Activated CD4-positive, CD25-positive, alpha-beta regulatory T cell (primary cell): Measurements from ENCODE around the gene POU2F1.

Experiments used
- DNase-seq, 4 experiments: peaks; one replicate each; lab custom pipeline; 2025; lab: John Stamatoyannopoulos, UW

Gene POU2F1

GRCh38 chr1:167220537-167221125 lies at the start of gene POU2F1:
POU2F1 (plus strand) TSS chr1:167220886; CDS start chr1:167220898, 12 bp downstream.
- peak; percentile 96 to 99 (median 98) for DNase-seq

DNA sequence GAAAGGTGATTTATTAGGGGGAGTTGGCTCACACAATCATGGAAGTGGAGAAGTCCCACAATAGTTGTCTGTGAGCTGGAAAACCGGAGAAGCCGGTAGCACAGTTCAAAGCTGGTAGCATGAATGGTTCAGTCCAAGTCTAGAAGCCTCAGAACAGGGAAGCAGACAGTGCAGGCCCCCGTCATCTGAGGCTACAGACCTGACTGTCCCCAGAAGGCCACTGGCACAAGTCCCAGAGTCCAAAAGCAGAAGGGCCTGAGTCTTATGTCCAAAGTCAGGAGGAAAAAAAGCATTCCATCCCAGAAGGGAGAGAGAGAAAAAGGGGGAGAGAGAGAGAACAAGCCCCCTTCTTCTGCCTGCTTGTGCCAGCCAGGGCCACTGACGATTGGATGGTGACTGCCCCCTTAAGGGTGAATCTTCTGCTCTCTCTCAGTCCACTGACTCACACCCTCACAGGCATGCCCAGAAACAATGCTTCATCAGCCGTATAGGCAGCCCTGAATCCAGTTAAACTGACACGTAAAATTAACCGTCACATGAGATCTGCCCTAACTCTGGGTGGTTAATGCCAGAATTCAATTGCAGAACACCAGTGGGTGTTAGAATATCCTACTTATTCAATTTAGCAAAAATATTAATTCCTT lies 49.3 kb upstream of the POU2F1 start:
- DNase-seq, result no peak

DNA sequence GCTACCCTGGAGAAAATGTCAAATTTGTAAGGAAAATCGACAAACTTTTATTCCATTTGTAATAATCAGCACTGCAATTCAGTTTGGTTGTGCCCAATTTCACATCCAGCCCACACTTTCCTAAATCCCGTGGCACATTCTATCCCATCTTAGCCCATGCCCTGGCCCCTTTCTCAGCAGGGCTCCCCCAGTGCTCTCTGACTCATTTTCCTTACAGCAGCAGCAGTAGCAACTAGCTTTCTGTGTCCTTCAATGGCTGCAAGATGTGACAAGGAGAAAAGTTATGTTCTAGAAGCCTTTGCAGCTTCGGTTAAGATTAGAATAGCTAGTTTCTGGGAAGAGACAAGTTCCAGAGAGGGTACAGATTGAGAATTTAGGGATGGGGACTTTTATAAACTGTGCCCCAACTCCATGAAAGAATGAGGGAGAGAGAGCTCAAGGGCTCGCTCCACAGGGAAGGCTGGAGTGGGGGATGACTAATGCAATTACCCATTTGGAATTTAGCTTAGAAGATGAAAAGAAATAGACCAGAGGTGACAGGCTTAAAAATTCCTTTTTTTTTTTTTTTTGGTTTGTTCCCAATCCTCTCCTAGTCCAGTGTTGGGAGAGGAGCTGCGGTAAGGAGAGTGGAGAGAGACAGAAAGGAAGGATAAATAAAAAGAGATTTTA lies 47.0 kb upstream of the POU2F1 start:
- DNase-seq, result no peak

- no peak for DNase-seq
Measured at GRCh38 chr1:167175901-167176300, 44.8 kb upstream of the POU2F1 start.

GRCh38 chr1:167178831-167179230 lies 41.9 kb upstream of the POU2F1 start:
- DNase-seq, result no peak

GRCh38 chr1:167182571-167183320 lies 37.9 kb upstream of the POU2F1 start:
- no peak for DNase-seq

DNA sequence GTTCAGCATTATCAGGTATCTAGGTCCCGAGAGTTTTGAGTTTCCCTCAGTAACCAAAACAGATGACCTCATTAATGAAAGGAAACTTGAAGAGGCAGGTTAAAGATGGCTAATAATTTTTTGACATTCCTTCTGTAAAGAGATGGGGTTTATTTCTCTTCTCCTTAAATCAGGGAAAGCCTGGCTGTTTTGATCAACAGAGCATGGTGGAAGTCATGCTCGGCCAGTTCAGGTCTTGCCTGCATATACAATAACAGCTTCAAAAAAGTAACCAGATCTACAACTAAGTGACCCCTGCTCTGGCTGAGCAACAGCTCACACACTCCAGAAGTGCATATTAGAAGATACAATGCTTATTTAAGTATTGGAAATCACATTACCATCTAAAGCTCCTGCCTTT lies 36.6 kb upstream of the POU2F1 start:
- no peak for DNase-seq

GRCh38 chr1:167185062-167185461 lies 35.6 kb upstream of the POU2F1 start:
- DNase-seq, result no peak

DNA sequence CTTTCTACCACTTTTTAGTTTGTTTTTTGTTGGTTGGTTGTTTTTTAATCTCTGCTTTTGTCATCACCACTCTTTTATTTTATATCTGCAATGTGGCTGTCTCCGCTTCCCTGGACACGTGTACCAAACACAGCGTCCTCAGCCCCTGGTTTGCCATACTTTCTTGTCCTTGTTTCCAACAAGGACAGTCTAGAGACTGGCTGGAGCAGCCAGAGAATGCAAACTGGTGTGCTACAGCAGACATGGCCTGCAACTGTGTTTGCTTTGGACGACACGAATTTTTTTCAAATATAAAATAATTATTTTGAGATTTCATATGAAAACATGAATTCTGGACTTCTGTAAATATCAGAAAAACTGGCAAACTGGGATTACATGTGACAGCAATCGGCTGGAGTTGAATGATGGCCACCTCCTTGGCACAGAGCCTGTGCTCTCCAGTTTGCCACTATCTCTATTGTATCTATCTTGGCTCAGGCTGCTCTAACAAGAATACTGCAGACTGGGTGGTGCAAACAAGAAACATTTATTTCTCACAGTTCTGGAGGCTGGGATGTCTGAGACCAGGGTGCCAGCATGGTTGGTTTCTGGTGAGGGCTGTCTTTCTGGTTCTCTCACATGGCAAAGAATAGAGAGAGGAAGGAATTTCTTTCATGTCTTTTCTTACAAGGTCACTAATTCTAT lies 34.6 kb upstream of the POU2F1 start:
- DNase-seq, result no peak

DNA sequence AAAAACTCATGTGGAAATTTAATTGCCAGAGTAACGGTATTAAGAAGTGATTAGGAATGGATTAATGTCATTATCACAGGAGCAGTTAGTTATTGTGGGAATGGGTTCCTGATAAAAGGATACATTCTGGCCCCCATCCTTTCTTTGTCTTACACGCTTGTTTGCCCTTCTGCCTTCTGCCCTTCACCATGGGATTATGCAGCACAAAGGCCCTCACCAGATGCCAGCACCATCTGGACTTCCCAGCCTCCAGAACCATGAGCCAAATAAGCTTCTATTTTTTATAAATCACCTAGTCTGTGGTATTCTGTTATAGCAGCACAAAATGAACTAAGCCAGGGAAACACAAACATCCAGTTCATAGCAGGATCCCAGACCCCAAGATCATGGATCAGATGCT lies 33.9 kb upstream of the POU2F1 start:
- no peak for DNase-seq

- DNase-seq, result no peak
Measured at GRCh38 chr1:167190747-167191237, 29.9 kb upstream of the POU2F1 start.

DNA sequence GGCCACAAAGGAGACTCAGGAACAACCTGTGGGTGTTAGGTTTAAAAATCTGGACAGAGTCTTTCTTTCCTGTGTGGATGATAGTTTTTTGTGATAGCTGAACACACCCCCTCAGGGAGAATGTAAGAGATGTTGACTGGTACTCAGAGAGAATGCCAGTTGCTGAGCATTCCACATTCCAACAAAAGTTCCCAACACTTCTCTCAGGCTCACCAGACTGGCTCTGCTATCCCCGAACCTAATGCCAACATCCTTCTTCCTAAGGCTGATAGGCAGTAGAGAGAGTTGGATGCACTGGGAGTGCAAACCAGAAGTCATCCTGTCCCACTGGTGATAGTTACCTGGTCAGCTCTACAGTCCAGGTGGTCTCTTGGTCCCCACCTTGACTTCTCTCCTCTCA lies 28.7 kb upstream of the POU2F1 start:
- DNase-seq, result no peak

DNA sequence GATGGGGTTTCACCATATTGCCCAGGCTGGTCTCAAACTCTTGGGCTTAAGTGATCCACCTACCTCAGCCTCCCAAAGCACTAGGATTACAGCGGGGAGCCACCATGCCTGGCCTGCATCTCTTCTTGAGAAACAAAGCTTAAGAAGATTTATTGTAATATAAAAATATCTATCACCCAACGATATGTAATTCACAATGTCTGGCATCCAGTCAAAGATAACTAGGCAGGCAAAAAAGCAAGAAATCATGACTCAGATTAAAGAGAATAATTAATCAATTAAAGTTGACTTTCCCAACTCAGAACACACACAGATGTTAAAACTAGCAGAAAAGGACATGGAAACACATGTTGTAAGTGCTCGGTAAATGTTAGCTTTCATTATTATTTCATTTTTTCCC lies 26.5 kb upstream of the POU2F1 start:
- no peak for DNase-seq

GRCh38 chr1:167196166-167196565 lies 24.5 kb upstream of the POU2F1 start:
- DNase-seq, result no peak

- no peak for DNase-seq
Measured at GRCh38 chr1:167197236-167197635, 23.4 kb upstream of the POU2F1 start.

DNA sequence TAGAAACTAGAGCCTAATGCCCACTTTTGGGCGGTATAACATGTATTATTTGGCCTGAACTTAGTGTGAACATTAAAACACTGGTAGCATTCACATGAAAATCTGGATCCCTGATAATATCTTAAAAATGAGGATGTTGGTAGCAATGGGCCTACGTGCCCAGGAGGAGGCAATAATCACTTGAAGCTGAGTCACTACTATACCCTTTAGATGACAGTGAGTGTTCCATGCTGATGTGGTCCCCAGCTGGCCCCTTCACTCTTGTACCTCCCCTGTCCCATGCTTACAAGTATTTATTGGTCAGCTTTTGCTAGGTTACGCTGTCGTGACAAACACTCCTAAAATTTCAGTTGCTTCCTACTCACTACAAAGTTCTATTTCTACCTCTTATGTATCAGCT lies 23.0 kb upstream of the POU2F1 start:
- no peak for DNase-seq

DNA sequence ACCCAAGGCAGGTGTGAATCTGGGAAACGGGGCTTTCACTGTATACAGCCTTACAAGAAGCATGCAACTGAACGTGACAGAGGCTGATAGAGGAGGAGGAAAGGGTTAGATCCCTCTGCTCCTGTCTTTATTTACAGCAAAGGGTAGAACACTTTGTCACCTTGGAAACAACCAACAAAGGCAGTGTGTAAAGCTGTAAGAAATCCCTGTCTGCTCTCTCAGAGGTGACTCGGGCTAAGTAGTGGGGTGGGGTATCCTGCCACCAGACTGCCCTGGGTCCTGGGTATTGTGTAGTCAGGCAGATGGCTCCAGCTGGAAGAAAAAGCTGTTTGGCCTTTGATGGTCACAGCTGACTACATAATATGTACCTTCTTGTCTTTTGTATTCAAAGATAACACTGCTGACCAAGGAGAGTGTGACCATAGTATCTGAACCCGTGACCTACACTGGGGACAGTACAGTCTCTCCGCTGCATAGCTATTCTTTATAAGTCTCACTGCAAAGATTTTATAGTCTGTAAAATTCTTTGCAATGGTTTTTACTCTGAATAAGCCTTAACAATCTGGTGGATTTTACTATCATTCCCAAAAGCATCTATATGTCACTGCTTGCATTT lies 22.1 kb upstream of the POU2F1 start:
- DNase-seq, result no peak

- DNase-seq, result no peak
Measured at GRCh38 chr1:167199656-167200055, 21.0 kb upstream of the POU2F1 start.

- no peak for DNase-seq
Measured at GRCh38 chr1:167200272-167200671, 20.4 kb upstream of the POU2F1 start.

DNA sequence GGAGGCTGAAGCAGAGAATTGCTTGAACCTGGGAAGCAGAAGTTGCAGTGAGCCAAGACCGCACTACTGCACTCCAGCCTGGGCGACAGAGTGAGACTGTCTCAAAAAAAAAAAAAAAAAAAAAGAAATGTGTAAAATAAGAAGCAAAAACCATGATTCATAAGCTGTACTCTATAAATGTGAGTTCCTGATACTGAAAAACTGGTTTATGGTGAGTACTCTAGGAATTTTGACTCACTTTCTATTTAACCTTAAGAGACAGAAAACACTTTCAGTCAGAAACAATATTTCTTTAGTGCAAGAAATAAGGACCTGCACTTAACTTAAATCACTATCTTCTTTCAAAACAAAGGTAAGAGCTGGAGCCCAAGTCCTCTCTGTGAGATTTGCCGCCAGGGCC lies 19.9 kb upstream of the POU2F1 start:
- DNase-seq, result no peak

DNA sequence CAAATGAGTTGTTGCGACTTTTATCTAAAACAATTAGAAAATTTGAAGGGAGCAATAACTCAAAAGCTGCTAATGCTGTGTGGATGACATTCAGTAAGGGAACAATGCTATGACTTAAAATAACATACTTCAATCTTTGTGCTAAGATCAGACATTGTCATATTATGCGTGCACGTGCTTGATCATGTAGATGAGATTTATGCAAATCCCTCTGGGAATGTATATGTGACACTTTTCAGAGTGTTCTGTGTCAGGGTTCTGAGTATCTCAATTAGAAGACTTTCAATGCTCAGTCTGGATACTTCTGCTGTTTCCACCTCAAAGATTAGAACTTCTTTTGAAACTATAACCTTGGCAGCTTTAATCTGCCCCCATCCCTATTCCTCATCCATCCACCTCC lies 18.6 kb upstream of the POU2F1 start:
- no peak for DNase-seq
